RWPE1 (cell line): ENCODE results near the gene KRTAP10-6.

Experiments used
- CTCF ChIA-PET: fragments of 350-600 bp; sonication (Branson Sonifier 250); formaldehyde crosslinking; extraction: SDS; loops from one replicate; lab custom pipeline; 2021; lab: Yijun Ruan, JAX
- POLR2A ChIA-PET: fragments of 400-600 bp; formaldehyde crosslinking; extraction: SDS; loops from one replicate; lab custom pipeline; 2020; ENCODE audit warnings: antibody characterized with exemption; ENCODE audit not compliant: low non-redundant PET; lab: Yijun Ruan, JAX
- DNase-seq: peaks from one replicate; pipeline ENCODE4 v3.0.0; 2012; ENCODE audit warnings: low spot score
- H3K27ac ChIP-seq: fragments of 450-650 bp; 2 replicates; pipeline ENCODE4 v1.5.1; 2017
- CTCF ChIP-seq: fragments of 450-650 bp; conservative IDR thresholded peaks from 2 replicates; pipeline ENCODE4 v1.5.1; 2017; ENCODE audit warnings: low read depth, mild to moderate bottlenecking

The KRTAP10-6 gene

DNA sequence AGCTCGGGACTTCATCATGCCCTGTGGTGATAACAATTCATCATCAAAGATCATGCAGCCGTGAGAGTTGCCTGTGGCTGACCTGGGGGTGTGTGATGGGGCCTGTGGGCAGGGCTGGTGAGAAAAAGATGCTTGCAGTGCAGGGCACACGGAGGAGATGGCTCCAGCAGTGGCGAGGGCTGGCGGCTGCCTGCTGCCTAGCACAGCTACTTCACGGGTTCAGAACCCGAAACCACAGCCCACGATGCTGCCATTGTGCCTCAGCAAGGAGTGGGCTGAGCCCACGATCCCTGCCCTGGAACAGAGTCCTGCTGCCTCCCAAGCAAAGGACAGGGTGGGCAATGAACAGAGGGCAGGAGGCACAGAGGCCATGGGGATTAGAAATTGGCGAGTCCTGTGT is 34.0 kb upstream of the KRTAP10-6 start:
- no peak for DNase-seq
- no peak overlapping the region for H3K27ac ChIP-seq
- no peak for TF ChIP-seq CTCF
- ChIA-PET CTCF (no interaction called here), POLR2A (no interaction called here)

- no peak for TF ChIP-seq CTCF
- POLR2A ChIA-PET = no interaction called here
- H3K27ac ChIP-seq = no peak overlapping the region
- CTCF ChIA-PET = no interaction called here
- DNase-seq = no peak
Measured at GRCh38 chr21:44625756-44626155, 33.5 kb upstream of the KRTAP10-6 start.

GRCh38 chr21:44623575-44623974 is 31.3 kb upstream of the KRTAP10-6 start:
- CTCF ChIA-PET = no interaction called here
- TF ChIP-seq CTCF = no peak

DNA sequence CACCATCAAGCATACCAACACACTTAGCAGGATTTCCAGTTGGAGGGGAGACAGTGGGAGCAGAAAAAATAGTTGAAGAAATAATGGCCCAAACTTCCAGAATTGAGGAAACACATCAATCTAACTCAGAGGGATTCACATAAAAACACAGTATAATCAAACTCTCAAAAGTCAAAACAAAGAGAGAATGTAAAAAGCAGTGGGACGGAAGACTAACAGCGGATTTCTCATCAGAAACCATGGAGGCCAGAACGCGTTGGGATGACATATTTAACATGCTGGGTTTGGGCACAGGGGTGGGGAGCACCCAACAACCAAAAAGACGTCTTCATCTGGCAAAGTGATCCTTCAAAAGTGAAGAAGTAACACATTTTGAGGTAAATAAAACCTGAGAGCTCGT is 27.6 kb upstream of the KRTAP10-6 start:
- ChIA-PET POLR2A (no interaction called here), CTCF (no interaction called here)
- DNase-seq = no peak
- no peak overlapping the region for H3K27ac ChIP-seq
- no peak for TF ChIP-seq CTCF

More at GRCh38 chr21:44623575-44623974, 31.3 kb upstream of the KRTAP10-6 start:
- H3K27ac ChIP-seq = no peak overlapping the region
- POLR2A ChIA-PET = no interaction called here
- DNase-seq = no peak

- no peak for TF ChIP-seq CTCF
- H3K27ac ChIP-seq = no peak overlapping the region
- ChIA-PET POLR2A (no interaction called here), CTCF (interaction anchor here (1.0 kb wide), 1 partner anchor 174 kb away, joined by 4 read pairs; no protein-coding TSS in a partner anchor)
- no peak for DNase-seq
Measured at GRCh38 chr21:44618909-44619308, 26.6 kb upstream of the KRTAP10-6 start.

DNA sequence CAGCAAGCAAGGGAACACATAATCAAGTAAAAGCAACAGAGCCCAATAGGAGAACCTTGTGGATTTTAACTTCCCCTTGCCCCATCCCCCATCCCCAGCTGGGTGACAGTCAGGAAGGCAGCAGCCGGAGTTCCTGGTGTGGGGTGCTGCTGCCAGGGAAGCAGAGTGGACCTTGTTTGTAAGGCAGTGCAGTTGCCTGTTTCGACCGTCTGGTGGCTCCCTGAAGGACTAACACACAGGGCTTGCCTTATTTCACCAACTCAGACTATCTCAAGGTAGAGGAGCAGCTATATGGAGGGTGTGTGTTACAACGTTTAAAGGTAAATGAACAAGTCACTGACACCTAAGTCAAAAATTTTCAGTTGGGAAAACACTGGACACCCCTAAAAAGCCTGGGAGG is 26.2 kb upstream of the KRTAP10-6 start:
- no peak for DNase-seq
- ChIA-PET CTCF (interaction anchor here (0.6 to 1.0 kb wide), 2 partner anchors 21 to 175 kb away, joined by 4 to 10 read pairs; no protein-coding TSS in a partner anchor), POLR2A (no interaction called here)
- no peak for TF ChIP-seq CTCF
- no peak overlapping the region for H3K27ac ChIP-seq
